Naive B cell (primary cell): ENCODE measurements around the gene PAQR5. TPM values are rescaled to one million over a fixed set of nuclear protein-coding genes. Genes with fewer than 3 reads are reported as not detected.

Experiments
- ATAC-seq, 2 donors: fragments of 150-1000 bp; cut with Tn5 transposase; 2 replicates each; pipeline ENCODE4 v1.10.0; 2021; ENCODE audit warnings: low read depth in 2 of 2, mild to moderate bottlenecking in 2 of 2, moderate library complexity in 2 of 2
- DNase-seq: peaks from one replicate; pipeline ENCODE4 v3.0.0; 2022
- H3K27ac Mint-ChIP-seq, 6 donors: one replicate each; pipeline ENCODE4 v1.8.0; 2020 to 2022; ENCODE audit warnings: mild to moderate bottlenecking in 6 of 6, mixed read lengths in 6 of 6, moderate library complexity in 5 of 6, inconsistent platforms in 2 of 6
- H3K27me3 Mint-ChIP-seq, 3 donors: one replicate each; pipeline ENCODE4 v1.8.0; 2021 to 2022; ENCODE audit warnings: mixed read lengths in 3 of 3, mild to moderate bottlenecking in 1 of 3
- H3K36me3 Mint-ChIP-seq, 2 donors: one replicate each; pipeline ENCODE4 v1.8.0; 2020 to 2022; ENCODE audit warnings: mixed read lengths in 2 of 2, inconsistent platforms in 1 of 2, mild to moderate bottlenecking in 1 of 2
- H3K4me1 Mint-ChIP-seq, 3 donors: one replicate each; pipeline ENCODE4 v1.8.0; 2020 to 2022; ENCODE audit warnings: mixed read lengths in 3 of 3, inconsistent platforms in 1 of 3, mild to moderate bottlenecking in 1 of 3, moderate library complexity in 1 of 3
- H3K4me3 Mint-ChIP-seq, 8 donors: one replicate each; pipeline ENCODE4 v1.8.0; 2020 to 2022; ENCODE audit warnings: mild to moderate bottlenecking in 8 of 8, mixed read lengths in 8 of 8, moderate library complexity in 8 of 8, inconsistent platforms in 2 of 8
- H3K9me3 Mint-ChIP-seq, 7 donors: one replicate each; pipeline ENCODE4 v1.8.0; 2020 to 2022; ENCODE audit warnings: mixed read lengths in 7 of 7, mild to moderate bottlenecking in 5 of 7, inconsistent platforms in 2 of 7, moderate library complexity in 1 of 7
- polyA plus RNA-seq, 6 donors: library from polyadenylated mRNA; unstranded; fragments of 300-500 nt; fragmentation: Illumina TruSeq; gene quantifications; one replicate each; pipeline ENCODE4 v1.2.3, GENCODE V29; 2021; ENCODE audit warnings: low read depth in 6 of 6

The PAQR5 gene
- polyA plus RNA-seq, 6 donors from 2014 or later = not detected

DNA sequence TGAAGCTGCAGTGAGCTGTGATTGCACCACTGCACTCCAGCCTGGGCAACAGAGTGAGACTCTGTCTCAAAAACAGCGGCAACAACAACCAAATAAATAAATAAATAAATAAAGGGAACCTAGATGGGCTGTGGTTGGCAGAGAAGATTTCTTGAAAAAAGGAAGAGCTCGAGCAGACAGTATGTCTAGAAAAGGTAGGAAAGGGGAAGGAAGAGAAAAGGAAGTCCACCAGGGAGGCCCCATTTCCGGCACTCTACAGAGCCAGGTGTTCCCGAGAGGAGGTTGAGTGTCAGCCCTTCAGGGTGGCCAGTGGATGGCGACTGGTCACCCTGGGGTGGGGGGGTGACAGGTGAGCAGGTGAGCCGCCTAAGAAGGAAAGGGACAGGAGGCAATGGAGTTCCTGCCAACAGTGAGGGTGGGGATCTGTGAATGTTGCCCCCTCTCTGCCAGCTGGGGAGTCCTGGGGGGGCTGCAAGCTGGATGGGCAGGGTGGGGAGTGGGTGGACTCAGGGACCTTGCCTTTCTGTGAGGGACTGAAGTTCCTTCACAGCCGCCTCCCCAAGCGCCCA, 14.8 kb downstream of the PAQR5 start:
- peaks cover 12 to 35% (median 13%) of the 10 kb centered on the region in 3 donors for H3K27me3 Mint-ChIP-seq
- H3K9me3 Mint-ChIP-seq = no peaks in the 10 kb centered on the region
- ATAC-seq = no peak
- peaks cover 4 to 10% (median 10%) of the 10 kb centered on the region in 3 donors for H3K4me1 Mint-ChIP-seq
- no peaks in the 10 kb centered on the region for H3K36me3 Mint-ChIP-seq
- no peak overlapping the region for H3K4me3 Mint-ChIP-seq
- peak overlapping the region in 1 of 6 donors; percentile 56 for H3K27ac Mint-ChIP-seq
- DNase-seq = no peak

DNA sequence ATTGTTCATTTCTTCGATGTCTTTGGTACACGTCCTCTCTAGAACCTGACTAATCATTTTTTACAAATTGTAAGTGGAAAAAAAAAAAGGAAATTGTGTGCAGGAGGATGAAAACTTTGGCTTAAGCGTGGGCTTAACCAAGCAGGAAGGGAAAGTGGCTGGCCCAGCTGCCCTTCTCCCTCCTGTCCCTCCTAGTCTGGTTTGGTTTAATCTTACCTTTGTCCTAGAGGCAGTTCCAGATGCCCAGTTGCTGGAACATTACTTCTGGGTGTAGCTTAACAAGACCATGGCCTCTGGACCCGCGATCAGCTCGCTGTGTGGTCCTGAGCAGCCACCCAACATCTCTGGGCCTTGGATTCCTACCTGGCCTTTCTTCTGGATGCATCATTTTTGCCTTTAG, 15.4 kb downstream of the PAQR5 start:
- Mint-ChIP-seq H3K36me3 (no peaks in the 10 kb centered on the region), H3K4me3 (peak overlapping the region in 1 of 8 donors; percentile 54), H3K27ac (no peak overlapping the region), H3K27me3 (peaks cover 6 to 29% (median 8%) of the 10 kb centered on the region in 3 donors), H3K9me3 (no peaks in the 10 kb centered on the region), H3K4me1 (peaks cover 4 to 10% (median 10%) of the 10 kb centered on the region in 3 donors)
- ATAC-seq = no peak
- DNase-seq = no peak

DNA sequence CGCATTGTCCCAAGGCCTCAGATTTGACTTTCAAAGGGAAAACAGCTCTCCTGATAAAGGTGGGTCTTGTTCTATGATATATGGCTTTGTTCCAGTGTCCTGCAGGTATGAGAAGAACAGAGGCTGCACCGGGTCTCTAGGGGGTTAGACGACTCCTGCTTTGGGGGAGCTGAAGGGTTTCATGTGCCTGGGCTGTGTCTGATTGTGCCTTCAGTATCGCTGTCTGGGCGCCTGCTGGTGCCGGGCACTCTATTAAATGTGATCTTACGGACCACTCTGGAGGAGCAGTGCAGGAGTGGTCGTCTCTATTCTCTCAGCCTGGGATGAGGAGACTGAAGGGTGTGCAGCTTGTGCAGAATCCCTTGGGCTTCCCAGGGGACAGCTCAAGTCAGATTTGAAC, 16.0 kb downstream of the PAQR5 start:
- no peaks in the 10 kb centered on the region for H3K36me3 Mint-ChIP-seq
- H3K4me3 Mint-ChIP-seq = no peak overlapping the region
- H3K27ac Mint-ChIP-seq = peak overlapping the region in 1 of 6 donors; percentile 73
- peaks cover 4 to 10% (median 10%) of the 10 kb centered on the region in 3 donors for H3K4me1 Mint-ChIP-seq
- DNase-seq (no peak), ATAC-seq (no peak)
- H3K27me3 Mint-ChIP-seq = peaks cover 0 to 25% (median 5%) of the 10 kb centered on the region in 3 donors
- no peaks in the 10 kb centered on the region for H3K9me3 Mint-ChIP-seq

DNA sequence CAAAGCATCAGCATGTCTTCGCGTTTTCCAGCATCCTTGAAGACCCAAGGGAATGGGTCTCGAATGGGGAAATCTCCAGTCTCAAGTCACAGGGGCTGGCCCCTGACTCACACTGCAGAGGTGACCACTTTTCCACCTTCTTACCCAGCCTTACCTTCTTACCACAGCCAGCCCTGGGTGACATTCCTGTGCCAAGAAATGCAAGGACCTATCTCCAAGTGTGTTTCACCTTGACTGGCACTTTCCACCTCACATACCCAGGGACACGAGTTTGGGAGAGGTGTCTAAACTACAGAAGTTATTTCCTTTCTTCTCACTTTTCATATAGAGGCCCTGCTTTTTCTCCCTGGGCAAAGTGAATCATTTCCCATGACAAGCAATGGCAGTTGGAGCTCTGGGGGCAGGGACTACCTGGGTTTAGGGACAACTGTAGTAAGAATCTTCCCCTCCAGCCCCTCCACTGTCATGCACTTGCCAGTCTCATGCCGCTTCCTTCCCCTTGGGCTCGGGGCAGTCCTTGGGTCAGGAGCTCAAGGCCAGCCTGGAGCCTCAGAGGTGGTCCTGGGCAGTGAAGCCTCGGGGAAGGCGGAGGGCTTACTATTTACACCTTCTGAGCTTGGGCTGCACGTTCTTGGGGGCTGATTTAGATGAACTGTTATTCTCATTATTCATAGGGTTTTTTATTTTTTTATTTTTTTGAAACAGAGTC, 16.8 kb downstream of the PAQR5 start:
- ATAC-seq = no peak
- peak overlapping the region in 1 of 6 donors; percentile 54 for H3K27ac Mint-ChIP-seq
- H3K27me3 Mint-ChIP-seq = peaks cover 0 to 25% (median 5%) of the 10 kb centered on the region in 3 donors
- no peak for DNase-seq
- no peaks in the 10 kb centered on the region for H3K9me3 Mint-ChIP-seq
- H3K4me3 Mint-ChIP-seq = peak overlapping the region in 1 of 8 donors; percentile 26
- H3K4me1 Mint-ChIP-seq = peaks cover 4 to 10% (median 10%) of the 10 kb centered on the region in 3 donors
- no peaks in the 10 kb centered on the region for H3K36me3 Mint-ChIP-seq

DNA sequence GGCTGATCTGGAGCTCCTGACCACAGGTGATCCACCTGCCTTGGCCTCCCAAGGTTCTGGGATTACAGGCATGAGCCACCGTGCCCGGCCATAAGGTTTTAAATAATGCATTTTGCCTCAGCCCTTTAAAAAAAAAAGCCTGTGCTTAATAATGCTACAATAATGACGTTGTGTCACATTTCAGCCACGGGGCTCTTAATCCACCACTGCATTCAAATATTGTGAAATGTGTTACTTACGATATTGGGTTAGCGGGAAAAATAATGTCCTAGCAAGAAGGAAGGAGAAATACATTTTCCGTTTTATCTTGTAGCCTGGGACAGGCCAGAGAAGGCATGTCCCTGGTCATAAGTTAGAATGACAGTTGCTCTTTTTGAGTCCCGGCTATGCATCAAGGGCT, 17.6 kb downstream of the PAQR5 start:
- H3K27ac Mint-ChIP-seq = no peak overlapping the region
- H3K4me3 Mint-ChIP-seq = no peak overlapping the region
- ATAC-seq (no peak), DNase-seq (no peak)
- H3K9me3 Mint-ChIP-seq = no peaks in the 10 kb centered on the region
- peaks cover 0 to 23% (median 5%) of the 10 kb centered on the region in 3 donors for H3K27me3 Mint-ChIP-seq
- H3K36me3 Mint-ChIP-seq = no peaks in the 10 kb centered on the region
- H3K4me1 Mint-ChIP-seq = peaks cover 4 to 10% (median 10%) of the 10 kb centered on the region in 3 donors

DNA sequence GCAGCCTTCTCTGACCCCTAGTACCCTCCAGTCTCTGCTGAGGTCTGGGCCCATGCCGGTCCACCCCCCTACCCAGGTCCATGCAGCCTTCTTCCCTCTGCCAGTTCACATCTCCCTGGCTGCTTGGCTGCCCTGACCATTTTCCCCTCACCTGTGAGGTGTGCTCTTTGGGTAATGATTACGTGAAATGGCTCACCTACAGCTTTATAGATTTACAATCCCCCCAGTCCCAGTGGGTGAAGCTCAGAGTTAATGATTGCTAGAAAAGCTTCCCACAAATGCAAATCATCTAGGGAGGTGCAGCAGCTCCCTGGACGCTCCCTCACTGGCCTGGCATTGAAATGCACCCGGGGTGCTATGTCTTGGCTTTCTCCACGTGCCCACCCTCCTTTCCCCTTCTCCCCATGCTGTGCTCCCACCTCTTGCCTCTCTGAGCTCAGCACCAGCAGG, 18.7 kb downstream of the PAQR5 start:
- Mint-ChIP-seq H3K4me3 (no peak overlapping the region), H3K9me3 (no peaks in the 10 kb centered on the region), H3K27ac (no peak overlapping the region), H3K27me3 (peaks cover 0 to 20% (median 5%) of the 10 kb centered on the region in 3 donors), H3K36me3 (no peaks in the 10 kb centered on the region), H3K4me1 (peaks cover 4 to 10% (median 10%) of the 10 kb centered on the region in 3 donors)
- ATAC-seq (no peak), DNase-seq (no peak)

DNA sequence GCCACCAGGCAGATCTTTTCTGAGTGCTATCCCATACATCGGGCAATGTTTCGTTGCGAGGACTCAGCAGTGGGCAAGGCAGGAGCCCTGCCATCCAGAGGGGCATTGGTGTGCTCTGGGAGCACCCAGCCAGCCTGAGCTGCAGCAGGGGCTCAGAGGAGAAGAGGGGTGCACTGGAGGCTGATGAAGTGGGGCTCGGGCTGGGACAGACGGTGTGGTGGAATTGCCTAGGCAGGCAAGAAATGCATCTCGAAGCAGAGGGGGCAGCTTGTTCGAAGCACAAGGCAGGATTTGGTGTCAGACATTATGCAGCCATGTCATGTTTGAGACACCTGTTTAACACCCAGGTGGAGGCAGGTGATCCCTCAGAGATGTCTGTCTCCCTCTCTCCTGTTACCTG, 19.3 kb downstream of the PAQR5 start:
- Mint-ChIP-seq H3K27ac (peak overlapping the region in 1 of 6 donors; percentile 84), H3K36me3 (no peaks in the 10 kb centered on the region), H3K9me3 (no peaks in the 10 kb centered on the region), H3K4me1 (peaks cover 4 to 8% (median 7%) of the 10 kb centered on the region in 3 donors), H3K4me3 (no peak overlapping the region), H3K27me3 (peaks cover 0 to 20% (median 5%) of the 10 kb centered on the region in 3 donors)
- DNase-seq (no peak), ATAC-seq (no peak)

DNA sequence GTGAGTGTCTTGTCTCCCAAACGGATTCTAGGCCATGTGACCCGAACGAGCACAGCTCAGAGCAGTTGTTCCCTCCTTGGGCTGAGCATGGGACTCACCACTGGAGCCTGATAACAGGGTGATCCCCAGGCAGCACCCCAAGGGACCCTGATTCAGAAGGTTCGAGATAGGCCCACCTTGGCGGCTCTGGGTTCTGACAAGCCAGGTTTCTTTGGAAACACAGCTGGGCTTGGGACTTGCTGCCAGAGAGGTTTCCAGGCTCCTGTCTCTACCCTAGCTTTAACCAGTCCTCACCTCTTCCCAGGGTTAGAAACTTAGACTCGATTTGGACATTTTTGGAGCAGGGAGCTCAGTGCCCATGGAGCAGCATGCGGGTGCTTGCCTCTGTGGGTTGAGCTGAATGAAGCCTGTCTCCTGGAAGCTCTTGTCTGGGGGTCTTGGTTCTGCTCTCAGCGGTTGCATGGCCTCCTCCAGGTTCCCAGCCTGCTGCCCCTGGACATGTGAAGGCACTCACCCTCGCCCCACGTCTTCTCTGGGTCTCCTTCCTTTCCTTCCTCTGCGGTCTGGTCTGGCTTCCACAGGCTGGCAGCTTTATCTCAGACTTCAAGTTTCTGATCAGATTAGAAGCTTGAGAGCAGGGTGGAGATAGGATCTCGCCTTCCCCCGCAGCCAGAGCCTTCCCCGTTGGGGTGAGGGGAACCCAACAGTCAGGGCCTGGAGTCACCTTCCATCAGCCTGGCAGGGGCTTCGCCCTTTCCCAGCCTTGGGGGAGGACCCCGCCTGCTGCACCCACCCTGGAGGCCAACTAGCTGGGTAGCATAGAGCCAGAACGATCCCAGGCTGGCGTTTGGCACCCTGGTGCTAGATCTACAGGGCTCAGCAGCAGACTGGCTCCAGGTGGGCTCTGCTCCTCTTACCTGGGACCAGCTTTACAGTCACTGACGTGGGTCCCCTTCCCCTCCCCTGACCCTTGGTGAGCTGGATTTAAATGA, 21.0 kb downstream of the PAQR5 start:
- H3K9me3 Mint-ChIP-seq = no peaks in the 10 kb centered on the region

DNA sequence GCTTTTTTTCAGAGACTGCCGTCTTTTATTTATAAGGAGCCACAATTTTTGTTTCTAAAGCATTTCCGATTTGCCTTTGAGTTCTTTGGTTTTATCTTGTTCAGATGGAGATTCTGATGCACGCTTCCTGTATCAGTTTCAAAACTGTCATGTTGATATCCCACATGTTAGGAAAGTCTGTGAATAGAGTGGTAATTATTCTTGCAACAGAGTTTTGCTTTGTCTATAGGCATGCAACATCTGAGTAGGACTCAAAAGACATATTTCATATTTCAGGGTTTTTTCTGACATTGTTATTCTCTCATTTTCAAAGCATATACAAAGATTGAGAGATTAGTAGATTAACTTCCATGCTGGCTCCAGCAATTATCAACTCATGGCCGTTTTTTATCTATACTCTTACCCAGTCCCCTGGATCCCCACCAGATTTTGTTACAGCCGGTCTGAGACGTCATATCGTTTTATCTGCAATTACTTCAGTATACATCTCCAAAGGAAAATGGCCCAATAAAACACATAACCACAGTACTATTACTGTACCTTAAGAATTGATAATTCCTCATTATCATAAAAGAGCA, 22.4 kb downstream of the PAQR5 start:
- ATAC-seq (no peak), DNase-seq (no peak)
- Mint-ChIP-seq H3K9me3 (no peaks in the 10 kb centered on the region), H3K27ac (no peak overlapping the region), H3K27me3 (peaks cover 4 to 38% (median 17%) of the 10 kb centered on the region in 3 donors), H3K36me3 (no peaks in the 10 kb centered on the region), H3K4me1 (no peaks in the 10 kb centered on the region), H3K4me3 (no peak overlapping the region)

More for the DNA sequence above, 21.0 kb downstream of the PAQR5 start:
- H3K4me3 Mint-ChIP-seq = no peak overlapping the region
- DNase-seq (no peak), ATAC-seq (no peak)
- peaks cover 0 to 24% (median 5%) of the 10 kb centered on the region in 3 donors for H3K27me3 Mint-ChIP-seq
- no peaks in the 10 kb centered on the region for H3K36me3 Mint-ChIP-seq
- no peaks in the 10 kb centered on the region for H3K4me1 Mint-ChIP-seq
- H3K27ac Mint-ChIP-seq = peak overlapping the region in 2 of 6 donors; percentile 69 to 73

DNA sequence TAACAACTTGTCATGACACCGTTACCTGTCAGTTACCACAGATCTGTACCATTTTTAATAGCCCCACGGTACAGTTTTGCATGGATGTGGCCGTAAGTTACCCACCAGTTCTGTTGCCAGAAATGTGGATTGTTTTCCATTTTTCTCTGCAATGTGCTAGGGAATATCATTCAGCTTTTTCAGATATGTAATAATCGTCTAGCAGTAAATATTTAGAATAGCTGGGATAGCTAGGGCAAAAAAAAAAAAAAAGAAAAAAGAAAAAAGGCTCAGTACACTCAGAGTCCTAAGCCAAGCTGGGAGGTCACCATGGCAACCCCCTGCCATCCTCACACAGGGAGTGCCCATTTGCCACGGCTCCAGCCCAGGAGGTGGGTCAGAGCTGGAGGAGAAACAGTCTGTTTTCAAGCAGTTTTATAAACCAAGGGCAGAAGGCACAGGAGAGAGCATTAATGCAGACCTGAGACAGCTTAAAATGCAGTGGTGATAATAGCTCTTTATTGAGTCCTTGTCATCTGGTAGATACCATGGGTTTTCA, 25.2 kb downstream of the PAQR5 start:
- Mint-ChIP-seq H3K27ac (no peak overlapping the region), H3K4me3 (no peak overlapping the region), H3K36me3 (no peaks in the 10 kb centered on the region)

DNA sequence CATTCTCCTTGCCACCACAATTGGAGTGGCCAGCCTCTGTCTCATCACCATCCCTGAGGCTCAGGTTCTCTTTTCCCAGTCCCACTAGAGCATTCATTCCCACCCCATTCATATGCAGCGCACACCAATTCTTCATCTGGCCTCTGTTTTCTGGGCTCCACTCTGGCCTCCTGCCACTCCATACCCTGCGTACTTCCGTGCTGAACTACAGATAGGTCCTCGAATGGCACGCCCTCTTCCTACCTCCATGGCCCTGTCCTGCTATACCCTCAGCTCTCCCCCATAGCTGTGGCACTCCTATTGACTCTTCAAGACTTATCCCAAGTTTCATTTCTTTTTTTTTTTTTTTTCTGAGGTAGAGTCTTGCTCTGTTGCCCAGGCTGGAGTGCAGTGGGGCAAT, 25.9 kb downstream of the PAQR5 start:
- Mint-ChIP-seq H3K27ac (no peak overlapping the region), H3K9me3 (no peaks in the 10 kb centered on the region), H3K36me3 (no peaks in the 10 kb centered on the region)

More for the DNA sequence above, 25.2 kb downstream of the PAQR5 start:
- DNase-seq = no peak
- no peaks in the 10 kb centered on the region for H3K9me3 Mint-ChIP-seq
- H3K4me1 Mint-ChIP-seq = no peaks in the 10 kb centered on the region
- no peak for ATAC-seq
- peaks cover 12 to 40% (median 18%) of the 10 kb centered on the region in 3 donors for H3K27me3 Mint-ChIP-seq

DNA sequence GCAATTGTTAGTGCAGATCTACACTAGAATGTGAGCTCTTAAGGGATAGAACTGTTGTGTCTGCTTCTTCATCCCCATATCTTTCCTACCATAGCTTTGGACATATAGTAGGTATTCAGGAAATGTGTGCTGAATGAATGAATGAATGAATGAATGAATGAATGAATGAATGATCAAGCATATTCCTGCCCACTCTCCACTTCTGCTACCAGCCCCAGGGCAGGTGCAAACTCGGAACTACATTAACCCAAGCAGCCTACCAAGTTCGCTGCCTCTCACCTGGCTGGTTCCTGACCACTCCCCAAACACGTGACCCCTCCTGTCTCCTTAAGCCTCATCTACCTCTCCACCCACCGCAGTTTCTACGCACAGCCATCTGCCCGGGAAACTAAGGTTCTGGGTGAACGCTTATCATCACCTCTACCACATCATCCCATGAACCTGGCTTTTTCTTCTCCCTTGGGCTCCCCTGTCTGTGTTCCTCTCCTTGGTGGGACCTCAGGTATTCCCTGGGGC, 26.8 kb downstream of the PAQR5 start:
- Mint-ChIP-seq H3K4me1 (no peaks in the 10 kb centered on the region), H3K27ac (no peak overlapping the region), H3K27me3 (peaks cover 12 to 40% (median 20%) of the 10 kb centered on the region in 3 donors), H3K4me3 (no peak overlapping the region), H3K36me3 (no peaks in the 10 kb centered on the region), H3K9me3 (no peaks in the 10 kb centered on the region)
- DNase-seq (no peak), ATAC-seq (no peak)

More for the DNA sequence above, 25.9 kb downstream of the PAQR5 start:
- DNase-seq (no peak), ATAC-seq (no peak)
- peaks cover 12 to 40% (median 18%) of the 10 kb centered on the region in 3 donors for H3K27me3 Mint-ChIP-seq
- H3K4me3 Mint-ChIP-seq = no peak overlapping the region
- no peaks in the 10 kb centered on the region for H3K4me1 Mint-ChIP-seq
